ENCODE data around the gene EYA2. TPM values are rescaled to one million over a fixed set of nuclear protein-coding genes. Genes with fewer than 3 reads are reported as not detected.
A peak's percentile ranks its signal among the peaks of the same experiment; 100 is the strongest.

Gene EYA2
- polyA plus RNA-seq, 3 donors, result 0.04 to 0.16 TPM; not detected in 1

GRCh38 chr20:46894971-46895905, 595 bp downstream of the EYA2 start:
- H3K27me3 Mint-ChIP-seq (ENCODE audit: low read depth in 3 of 3), result peaks cover 57 to 72% (median 60%) of the 10 kb centered on the region in 3 donors
- intact Hi-C loops (cut with micrococcal nuclease), result no loop called here
- H3K27ac Mint-ChIP-seq, result no peak overlapping the region
- Histone ChIP-seq H3K27ac (ENCODE audit: low read depth in 1 of 2, low read length in 2 of 2) (no peak overlapping the region), H3K9ac (ENCODE audit: insufficient read depth, low read length, poor library complexity, severe bottlenecking) (no peak overlapping the region), H3K79me2 (ENCODE audit: insufficient read depth, low read length) (no peaks in the 10 kb centered on the region), H3K4me3 (replicated peaks in 1 of 3; ENCODE audit: low read depth in 2 of 3, low read length in 3 of 3) (no peak overlapping the region), H4K20me1 (ENCODE audit: insufficient read depth, low read length) (no peaks in the 10 kb centered on the region), H3K4me1 (ENCODE audit: control insufficient read depth in 1 of 2, insufficient read depth in 2 of 2, low read length in 2 of 2) (no peaks in the 10 kb centered on the region), H3K9me3 (replicated peaks in 1 of 2; ENCODE audit: control insufficient read depth in 1 of 2, insufficient read depth in 1 of 2, low read length in 2 of 2) (peaks cover 0 to 4% of the 10 kb centered on the region in 2 donors), H3K27me3 (ENCODE audit: control insufficient read depth in 2 of 2, insufficient read depth in 2 of 2, low read length in 2 of 2) (peaks cover 49 to 61% of the 10 kb centered on the region in 2 donors), H3K4me2 (replicated peaks; ENCODE audit: extremely low read depth, low read length, poor library complexity, severe bottlenecking) (no peak overlapping the region), H2AFZ (ENCODE audit: insufficient read depth, low read depth, low read length, poor library complexity, severe bottlenecking) (no peak overlapping the region), H3K36me3 (replicated peaks in 1 of 2; ENCODE audit: control insufficient read depth in 1 of 2, insufficient read depth in 2 of 2, low read length in 2 of 2) (no peaks in the 10 kb centered on the region)
- H3K9me3 Mint-ChIP-seq, result peaks cover 0 to 10% (median 7%) of the 10 kb centered on the region in 7 donors
- 3% methylated on average over 59 of the region's 65 CpGs for WGBS (ENCODE audit: insufficient coverage)
- peaks cover 5% of the 10 kb centered on the region for H3K4me1 Mint-ChIP-seq
- H3K36me3 Mint-ChIP-seq, result no peaks in the 10 kb centered on the region
- TF ChIP-seq, protein P1, sequence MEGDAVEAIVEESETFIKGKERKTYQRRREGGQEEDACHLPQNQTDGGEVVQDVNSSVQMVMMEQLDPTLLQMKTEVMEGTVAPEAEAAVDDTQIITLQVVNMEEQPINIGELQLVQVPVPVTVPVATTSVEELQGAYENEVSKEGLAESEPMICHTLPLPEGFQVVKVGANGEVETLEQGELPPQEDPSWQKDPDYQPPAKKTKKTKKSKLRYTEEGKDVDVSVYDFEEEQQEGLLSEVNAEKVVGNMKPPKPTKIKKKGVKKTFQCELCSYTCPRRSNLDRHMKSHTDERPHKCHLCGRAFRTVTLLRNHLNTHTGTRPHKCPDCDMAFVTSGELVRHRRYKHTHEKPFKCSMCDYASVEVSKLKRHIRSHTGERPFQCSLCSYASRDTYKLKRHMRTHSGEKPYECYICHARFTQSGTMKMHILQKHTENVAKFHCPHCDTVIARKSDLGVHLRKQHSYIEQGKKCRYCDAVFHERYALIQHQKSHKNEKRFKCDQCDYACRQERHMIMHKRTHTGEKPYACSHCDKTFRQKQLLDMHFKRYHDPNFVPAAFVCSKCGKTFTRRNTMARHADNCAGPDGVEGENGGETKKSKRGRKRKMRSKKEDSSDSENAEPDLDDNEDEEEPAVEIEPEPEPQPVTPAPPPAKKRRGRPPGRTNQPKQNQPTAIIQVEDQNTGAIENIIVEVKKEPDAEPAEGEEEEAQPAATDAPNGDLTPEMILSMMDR (IDR thresholded peaks at IDR 0.05), result no peak
- DNase-seq, result no peak
- H3K4me3 Mint-ChIP-seq, result peak overlapping the region in 1 of 2 donors; percentile 80

DNA sequence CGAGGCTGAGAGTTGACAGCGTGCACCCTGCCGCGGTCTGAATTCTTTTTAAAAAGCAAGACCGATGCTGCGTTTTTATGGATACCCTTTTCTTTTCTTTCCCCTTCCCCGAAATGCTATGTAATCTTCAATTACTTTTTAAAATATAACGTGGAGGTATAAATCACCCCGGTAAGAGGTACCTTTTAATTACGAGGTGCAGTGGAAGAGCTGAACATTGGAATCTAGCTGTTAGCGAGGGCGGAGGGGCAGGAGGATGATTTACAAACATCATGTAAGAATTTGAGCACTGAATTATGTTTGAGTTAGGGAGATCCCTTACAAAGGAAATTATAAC, 1.2 kb downstream of the EYA2 start:
- peaks cover 55 to 67% (median 59%) of the 10 kb centered on the region in 3 donors for H3K27me3 Mint-ChIP-seq (ENCODE audit: low read depth in 3 of 3)

More for the DNA sequence above, 1.2 kb downstream of the EYA2 start:
- WGBS (ENCODE audit: insufficient coverage), result 10% methylated on average over 3 of the region's 12 CpGs
- Histone ChIP-seq H3K9ac (ENCODE audit: insufficient read depth, low read length, poor library complexity, severe bottlenecking) (no peak overlapping the region), H3K4me1 (ENCODE audit: control insufficient read depth in 1 of 2, insufficient read depth in 2 of 2, low read length in 2 of 2) (no peaks in the 10 kb centered on the region), H3K27ac (ENCODE audit: low read depth in 1 of 2, low read length in 2 of 2) (no peak overlapping the region), H2AFZ (ENCODE audit: insufficient read depth, low read depth, low read length, poor library complexity, severe bottlenecking) (no peak overlapping the region), H3K27me3 (ENCODE audit: control insufficient read depth in 2 of 2, insufficient read depth in 2 of 2, low read length in 2 of 2) (peaks cover 46 to 60% of the 10 kb centered on the region in 2 donors), H3K79me2 (ENCODE audit: insufficient read depth, low read length) (no peaks in the 10 kb centered on the region), H3K4me3 (replicated peaks in 1 of 3; ENCODE audit: low read depth in 2 of 3, low read length in 3 of 3) (no peak overlapping the region), H3K9me3 (replicated peaks in 1 of 2; ENCODE audit: control insufficient read depth in 1 of 2, insufficient read depth in 1 of 2, low read length in 2 of 2) (peaks cover 0 to 4% of the 10 kb centered on the region in 2 donors), H4K20me1 (ENCODE audit: insufficient read depth, low read length) (no peaks in the 10 kb centered on the region), H3K36me3 (replicated peaks in 1 of 2; ENCODE audit: control insufficient read depth in 1 of 2, insufficient read depth in 2 of 2, low read length in 2 of 2) (no peaks in the 10 kb centered on the region), H3K4me2 (replicated peaks; ENCODE audit: extremely low read depth, low read length, poor library complexity, severe bottlenecking) (no peak overlapping the region)
- H3K4me3 Mint-ChIP-seq, result peak overlapping the region in 1 of 2 donors; percentile 80
- intact Hi-C loops (cut with micrococcal nuclease), result no loop called here
- H3K4me1 Mint-ChIP-seq, result peaks cover 6% of the 10 kb centered on the region
- no peaks in the 10 kb centered on the region for H3K36me3 Mint-ChIP-seq
- no peak for DNase-seq
- H3K27ac Mint-ChIP-seq, result no peak overlapping the region
- peaks cover 0 to 9% (median 4%) of the 10 kb centered on the region in 7 donors for H3K9me3 Mint-ChIP-seq
- TF ChIP-seq, protein P1 (IDR thresholded peaks at IDR 0.05), result no peak

Measured in CD14-positive monocyte (primary cell).